HG02610 (cell line): ENCODE data around the gene GNPTAB.

Experiments used
- ATAC-seq: cut with Tn5 transposase; IDR thresholded peaks from one replicate; pipeline ENCODE4 v1.9.1; 2021; ENCODE audit warnings: mild to moderate bottlenecking, moderate library complexity; ENCODE audit not compliant: unreplicated experiment

Gene GNPTAB

DNA sequence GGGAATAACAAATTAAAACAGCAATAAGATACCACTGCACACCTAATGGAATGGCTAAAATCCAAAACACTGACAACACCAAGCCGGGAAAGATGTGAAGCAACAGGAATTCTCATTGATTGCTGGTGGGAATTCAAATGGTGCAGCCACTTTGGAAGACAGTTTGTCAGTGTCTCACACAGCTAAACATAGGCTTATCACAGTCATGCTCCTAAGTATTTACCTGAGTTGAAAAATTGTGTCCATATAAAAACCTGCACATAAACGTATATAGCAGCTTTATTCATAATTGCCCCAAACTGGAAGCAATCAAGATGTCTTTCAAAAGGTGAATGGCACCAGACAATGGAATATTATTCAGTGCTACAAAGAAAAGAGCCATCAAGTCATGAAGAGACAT, 21.6 kb downstream of the GNPTAB start:
- ATAC-seq, result no peak

DNA sequence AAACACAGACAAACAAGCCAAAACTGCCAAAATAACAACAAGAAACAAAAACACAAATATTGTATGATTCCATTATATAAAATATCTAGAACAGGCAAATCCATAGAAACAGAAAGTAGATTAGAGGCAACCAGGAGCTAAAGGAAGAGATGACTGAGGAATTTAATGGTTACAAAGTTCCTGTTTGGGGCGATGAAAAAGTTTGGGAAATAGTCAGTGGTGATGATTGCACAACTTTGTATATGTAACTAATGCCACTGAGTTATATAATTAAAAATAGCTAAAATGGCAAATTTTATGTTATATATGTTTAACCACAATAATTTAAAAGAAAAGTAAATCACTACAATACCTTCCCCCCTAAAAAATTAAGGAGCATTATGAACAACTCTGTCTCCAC, 24.5 kb downstream of the GNPTAB start:
- ATAC-seq, result no peak

DNA sequence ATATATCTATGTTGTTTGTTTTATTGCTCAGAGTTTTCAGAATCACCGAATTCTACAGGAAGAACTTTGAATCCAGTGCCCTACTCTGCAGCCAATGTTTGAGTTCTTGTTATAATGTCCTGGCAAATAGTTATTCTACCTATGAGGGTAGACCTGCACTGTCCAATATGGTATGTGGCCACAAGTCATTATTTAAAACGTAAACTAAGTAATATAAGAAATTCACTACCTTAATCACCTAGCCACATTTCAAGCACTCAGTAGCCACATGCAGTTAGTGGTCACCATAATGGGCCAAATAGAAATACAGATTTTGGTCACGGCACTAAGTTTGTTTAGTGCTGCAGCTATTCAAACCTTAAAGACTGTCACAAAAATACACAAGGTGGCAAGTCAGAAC, 26.4 kb downstream of the GNPTAB start:
- no peak for ATAC-seq

DNA sequence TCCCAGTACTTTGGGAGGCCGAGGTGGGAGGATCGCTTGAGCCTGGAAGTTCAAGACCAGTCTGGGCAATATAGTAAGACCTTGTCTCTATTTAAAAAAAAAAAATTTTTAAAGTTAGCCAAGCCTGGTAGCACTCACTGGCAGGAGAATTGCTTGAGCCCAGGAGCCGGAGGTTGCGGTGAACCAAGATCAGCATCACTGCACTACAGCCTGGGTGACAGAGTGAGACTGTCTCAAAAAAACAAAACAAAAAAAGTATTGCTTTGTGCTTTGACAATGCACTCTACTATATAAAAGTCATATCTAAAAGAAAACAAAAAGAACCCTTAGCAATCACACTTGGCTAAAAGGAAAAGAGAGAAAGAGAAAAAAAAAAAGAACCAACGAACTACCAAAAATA, 26.8 kb downstream of the GNPTAB start:
- no peak for ATAC-seq

DNA sequence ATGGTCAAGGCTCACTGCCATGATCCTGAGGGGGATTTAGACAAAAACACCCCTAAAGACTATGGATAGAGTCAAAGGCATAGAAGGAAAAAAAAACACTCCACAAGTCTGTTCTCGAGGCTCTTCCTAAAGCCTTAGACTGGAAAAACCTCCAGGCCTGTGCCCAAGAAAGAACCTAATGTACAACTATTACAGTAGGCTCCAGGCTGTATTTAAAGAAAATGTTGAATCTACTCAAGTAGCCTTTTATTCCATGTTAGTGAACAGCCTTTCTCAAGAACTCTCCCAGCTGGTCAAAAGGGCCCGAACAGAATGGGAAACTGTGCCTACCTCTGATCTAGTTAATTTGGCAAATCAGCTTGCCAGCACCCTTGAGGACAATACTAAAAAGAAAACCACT, 28.3 kb downstream of the GNPTAB start:
- ATAC-seq, result no peak

DNA sequence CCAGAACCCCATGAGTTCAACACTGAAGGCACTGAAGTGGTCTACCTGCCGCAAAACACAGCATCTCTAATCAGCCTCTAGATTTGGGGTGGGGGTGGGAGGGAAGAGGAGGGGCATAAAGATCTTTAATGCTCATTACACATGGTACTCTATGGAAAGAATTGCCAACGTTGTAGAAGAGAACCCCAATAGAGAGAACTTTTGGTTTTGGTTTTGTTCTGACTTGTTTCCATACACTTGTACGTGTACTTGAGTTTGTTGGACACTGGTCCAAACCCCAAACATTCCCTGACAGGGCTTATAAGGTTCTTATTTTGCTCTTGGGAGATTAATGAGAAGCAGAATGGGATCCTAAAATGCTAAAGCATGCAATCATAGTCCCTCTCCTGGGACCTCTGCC, 31.0 kb downstream of the GNPTAB start:
- ATAC-seq, result peak; percentile 55

DNA sequence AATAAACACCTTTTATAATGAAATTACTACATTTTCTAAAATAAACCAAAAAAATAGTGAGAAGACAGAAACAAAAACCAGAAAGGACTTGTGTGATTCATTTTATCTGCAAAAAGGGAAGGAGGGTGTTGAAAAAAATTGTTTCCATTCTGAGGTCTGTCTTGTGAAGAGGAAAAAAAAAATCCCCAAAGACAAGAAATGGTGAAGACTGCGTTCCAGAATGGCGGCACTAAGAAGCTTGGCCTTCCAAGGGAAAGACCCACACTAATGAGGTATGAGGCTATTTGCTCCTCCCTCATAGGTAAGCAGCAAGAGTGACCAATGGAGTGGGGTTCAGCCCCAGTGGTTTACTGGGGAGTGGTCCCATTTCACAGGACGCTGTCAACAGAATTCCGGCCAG, 35.0 kb downstream of the GNPTAB start:
- no peak for ATAC-seq

DNA sequence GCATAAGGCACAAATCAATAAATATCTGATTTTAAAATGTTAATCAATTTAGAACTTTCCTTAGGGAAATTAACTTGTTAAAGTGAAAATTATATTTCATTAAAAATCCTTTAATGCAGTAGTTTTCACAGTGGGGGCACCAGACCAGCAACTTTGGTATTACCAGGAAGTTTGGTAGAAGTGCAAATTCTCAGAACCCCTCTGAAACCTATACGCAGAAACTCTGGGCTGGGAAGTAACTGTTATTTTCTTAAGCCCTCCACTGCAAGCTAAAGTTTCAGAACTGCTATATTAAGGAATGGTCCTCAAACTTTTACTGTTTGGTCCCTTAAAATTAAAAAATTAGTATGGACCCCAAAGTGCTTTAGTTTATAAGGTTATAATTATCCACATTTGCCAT, 35.7 kb downstream of the GNPTAB start:
- ATAC-seq, result no peak

DNA sequence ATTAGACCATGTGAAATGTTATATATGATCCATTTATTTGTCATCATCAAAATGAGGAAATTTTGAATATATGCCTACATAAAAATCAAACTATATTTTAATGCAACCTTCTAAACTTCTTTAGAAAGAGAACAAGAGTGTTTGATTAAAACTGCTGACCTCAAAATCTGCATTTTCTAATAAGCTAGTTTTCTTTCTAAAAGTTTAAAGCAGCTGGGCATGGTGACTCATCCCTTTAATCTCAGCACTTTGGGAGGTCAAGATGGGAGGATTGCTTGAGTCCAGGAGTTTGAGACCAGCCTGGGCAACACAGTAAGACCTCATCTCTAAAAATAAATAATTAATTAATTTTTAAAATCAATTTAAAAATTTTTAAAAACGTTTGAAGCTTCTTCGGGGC, 36.2 kb downstream of the GNPTAB start:
- no peak for ATAC-seq

DNA sequence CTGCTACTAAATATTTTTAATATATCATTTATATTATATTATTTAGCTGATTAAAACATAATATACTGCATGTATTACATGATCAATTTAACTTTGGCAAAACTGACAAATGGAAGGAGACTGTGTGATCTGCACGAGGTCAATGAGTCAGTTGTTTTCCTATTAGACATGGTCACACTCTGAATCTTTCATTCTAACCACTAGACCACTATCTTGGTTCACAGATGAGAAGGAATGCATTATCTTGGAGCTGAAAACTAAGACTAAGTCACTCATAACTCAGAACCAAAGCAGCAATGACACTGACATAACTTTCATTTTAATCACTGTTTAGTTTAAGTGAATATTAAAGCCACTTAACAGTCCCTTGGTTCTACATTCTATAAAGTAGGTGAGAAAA, 37.4 kb downstream of the GNPTAB start:
- peak; percentile 92 for ATAC-seq

DNA sequence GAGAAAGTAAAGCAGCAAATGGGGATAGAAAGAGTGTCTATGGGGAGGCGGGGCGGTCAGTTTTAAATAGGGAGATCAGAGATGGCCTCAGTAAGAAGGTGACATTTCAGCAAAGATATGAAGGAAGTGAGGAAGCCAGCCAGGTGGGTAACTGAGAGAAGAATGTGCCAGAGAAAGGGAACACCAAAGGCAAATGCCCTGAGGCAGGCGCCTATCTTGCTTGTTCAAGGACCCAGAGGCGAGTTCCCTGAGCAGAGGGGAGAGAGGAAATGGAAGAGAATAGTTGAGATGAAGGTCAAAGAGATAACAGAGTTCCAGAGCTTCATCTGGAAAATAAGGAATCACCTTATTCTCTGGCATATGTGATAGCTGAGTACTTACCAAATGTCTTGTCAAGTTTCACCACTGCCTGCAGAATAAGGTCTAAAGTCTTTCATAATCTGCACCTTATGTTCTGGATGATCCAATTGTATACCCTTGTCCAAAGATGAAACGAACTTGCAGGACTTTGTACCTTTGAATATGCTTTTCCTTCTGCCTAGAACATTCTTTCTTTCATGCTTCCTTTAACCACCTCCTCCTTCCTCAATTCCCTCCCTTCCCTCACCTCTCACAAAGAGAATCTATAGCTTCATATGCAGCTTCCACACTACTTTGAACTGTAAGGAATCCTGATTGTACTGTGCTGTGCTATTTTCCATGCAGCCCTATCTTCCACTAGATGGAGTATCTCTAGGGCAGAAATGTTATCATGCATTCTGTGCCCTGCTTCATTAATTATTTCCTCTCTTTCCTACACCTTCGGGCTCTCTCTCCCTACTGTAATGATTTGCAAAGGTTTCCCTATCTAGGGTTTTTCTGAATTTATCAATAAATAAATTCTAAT, 38.5 kb downstream of the GNPTAB start:
- ATAC-seq, result no peak

DNA sequence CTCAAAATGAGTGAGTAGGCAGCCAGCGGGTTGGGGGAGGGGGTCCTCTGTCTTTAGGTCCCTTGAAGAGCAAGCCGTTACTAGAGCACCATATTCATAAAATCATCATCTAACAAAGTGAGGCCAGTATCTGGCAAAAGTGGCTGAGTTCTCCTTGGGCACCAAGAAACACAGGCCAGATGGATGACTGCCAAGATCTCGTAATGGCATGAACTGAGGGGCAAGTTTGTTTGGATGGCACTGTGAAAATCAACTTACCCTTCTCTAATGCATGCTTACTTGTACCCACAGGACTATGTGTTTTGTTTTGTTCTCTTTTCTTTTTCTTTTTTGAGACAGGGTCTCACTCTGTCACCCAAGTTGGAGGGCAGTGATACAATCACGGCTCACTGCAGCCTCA, 41.6 kb downstream of the GNPTAB start:
- no peak for ATAC-seq

DNA sequence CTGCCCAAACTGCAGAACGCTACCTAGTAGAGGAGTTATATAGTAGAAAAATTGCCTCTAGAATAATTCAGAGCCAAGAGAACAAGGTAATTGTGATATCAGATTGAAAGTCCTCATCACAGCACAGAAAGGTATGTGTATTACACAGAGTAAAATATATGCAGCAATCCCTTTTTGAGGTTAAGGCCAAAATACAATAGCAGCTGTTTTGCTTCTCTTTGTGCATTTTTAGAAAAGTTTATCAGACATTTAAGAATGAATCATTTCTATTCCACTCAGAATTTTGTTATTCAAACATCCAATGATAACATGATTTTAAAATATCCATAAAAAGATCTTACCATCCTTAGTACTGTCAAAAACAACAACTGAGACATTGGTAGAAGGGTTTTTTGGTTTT, 45.1 kb downstream of the GNPTAB start:
- no peak for ATAC-seq

DNA sequence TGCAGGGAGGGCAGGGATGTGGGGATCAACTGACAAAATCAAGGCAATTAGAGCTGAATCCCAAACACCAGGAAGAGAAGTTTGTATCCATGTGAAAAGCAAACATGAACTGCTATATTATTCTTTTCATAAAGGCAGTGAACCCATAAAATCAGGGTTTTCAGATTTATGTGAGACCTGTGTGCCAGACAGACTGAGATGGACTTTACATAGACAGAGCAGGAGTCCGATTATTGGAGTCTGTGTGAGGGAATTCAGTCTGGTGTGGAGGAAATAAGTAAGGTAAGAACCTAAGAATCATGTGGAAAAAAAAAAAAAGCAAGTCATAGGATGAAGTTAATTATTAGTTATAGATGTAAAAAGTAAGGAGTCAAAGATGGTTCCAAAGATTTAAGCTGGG, 46.4 kb downstream of the GNPTAB start:
- no peak for ATAC-seq

DNA sequence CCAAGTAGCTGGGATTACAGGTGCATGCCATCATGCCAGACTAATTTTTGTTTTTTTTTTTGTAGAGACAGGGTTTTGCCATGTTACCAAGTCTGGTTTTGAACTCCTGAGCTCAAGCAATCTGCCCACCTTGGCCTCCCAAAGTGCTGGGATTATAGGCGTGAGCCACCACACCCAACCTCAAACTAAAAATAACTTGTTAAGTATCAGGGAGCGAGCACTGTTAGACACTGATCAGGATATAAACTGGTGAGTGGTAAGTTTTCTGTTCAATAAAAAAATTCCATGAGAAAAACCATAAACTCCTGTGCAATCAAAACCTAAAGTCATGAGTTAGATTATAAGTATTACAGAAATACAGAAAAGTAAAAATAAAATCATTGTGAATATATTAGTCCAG, 46.9 kb downstream of the GNPTAB start:
- ATAC-seq, result no peak

DNA sequence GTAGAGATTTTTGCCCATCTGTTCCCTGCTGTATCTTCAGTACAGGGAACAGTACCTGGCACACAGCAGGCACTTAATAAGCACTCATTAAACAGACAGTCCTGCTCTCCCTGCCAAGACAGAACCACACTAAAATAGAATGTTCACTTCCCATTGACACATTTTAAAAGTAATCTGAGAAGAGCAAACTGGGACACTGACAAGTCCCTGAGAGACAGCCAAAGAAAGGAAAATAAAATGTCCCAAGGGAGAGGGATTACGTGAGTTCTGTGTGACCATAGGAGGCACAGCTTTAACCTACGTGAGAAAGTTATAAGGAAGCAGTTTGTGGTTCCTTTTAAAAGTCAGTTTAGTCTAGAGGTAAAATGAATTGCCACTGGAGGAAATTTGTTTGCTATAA, 47.6 kb downstream of the GNPTAB start:
- ATAC-seq, result no peak

DNA sequence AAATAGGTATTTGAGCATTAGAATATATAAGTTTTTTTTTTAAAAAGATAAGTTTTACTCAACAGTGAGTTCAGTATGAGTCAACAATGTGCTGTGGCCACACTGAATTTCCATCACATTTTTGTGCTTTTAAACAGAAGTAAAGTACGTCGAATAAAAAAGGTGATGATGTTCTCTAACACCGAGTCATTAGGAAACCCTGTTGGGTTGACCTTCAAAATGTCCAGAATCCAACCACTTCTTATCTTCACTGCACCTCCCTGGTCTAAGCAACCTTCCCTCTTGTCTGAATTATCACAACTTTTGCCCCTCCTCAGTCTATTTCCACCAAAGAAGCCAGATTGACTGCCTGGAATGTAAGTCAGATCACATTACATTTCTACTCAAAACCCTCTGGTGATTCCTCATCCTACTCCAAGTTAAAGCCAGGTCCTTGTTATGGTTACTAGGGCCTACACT, 48.5 kb downstream of the GNPTAB start:
- peak; percentile 66 for ATAC-seq

DNA sequence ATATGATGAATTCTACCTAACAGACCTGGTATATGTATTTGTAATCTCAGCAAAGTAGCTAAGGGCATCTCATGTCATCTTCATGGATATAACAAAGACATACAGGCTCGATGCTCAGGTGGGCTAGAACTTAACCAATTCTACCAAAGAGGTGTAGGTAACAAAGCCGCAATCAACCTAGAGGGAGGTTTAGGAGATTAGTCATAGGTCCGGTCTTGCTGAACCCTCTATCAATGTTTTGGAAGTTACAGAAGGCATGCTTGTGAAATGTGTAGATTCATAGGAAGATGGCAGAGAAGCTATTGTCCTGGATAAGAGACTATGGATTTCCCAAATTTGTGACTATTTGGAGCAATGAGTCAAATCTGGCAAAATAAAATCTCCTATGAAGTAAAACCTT, 48.9 kb downstream of the GNPTAB start:
- ATAC-seq, result peak; percentile 22

DNA sequence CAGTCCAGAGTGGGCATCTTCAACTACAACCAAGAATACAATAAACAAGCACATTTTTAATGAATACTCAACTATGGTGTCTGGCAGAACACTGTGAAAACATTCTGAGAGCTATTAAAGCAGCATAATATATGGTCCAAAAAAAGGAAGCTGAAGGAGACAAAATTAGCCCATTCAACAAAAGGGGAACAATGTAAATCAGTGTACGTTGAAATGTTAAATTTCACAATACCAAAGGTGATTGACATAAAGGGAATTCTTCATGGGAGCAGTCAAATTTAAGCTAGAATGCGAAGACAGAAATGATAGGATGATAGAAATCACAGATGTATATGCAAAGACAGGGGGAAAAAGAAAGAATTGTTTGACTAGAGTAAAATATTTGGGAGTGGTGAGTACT, 50.2 kb downstream of the GNPTAB start:
- no peak for ATAC-seq

DNA sequence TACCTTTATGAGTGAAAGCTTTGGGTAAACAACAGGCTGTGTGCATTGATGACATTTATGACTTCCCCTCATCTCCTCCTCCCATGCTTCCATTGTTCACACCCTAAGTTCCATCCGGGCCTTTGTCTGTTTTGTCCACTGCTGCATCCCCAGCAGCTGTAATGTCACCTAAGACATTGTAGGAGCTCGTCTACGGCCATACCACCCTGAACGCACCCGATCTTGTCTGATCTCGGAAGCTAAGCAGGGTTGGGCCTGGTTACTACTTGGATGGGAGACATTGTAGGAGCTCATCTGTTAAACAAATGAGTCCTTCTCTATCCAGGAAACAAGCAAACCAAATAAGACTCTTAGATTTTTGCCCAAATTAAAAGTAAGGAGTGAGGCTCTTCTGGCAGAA, 51.1 kb downstream of the GNPTAB start:
- no peak for ATAC-seq

DNA sequence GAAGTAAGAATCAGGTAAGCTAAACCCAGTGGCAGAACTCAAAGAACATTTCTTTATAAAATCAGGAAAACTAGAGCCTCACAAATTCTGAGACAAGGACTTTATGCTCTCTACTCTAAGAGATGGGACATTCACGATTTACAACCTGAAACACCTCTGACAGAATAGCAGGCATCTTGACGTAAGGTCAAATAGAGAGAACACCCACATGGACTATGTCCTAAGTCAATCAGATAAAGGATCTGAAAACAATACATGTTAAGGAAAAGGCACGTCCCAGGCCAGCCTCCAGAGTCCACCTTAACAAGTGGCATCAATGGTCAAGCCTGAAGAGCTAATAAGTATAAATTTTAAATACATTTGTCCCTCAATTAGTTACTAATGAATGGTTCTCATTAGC, 51.6 kb downstream of the GNPTAB start:
- ATAC-seq, result no peak

DNA sequence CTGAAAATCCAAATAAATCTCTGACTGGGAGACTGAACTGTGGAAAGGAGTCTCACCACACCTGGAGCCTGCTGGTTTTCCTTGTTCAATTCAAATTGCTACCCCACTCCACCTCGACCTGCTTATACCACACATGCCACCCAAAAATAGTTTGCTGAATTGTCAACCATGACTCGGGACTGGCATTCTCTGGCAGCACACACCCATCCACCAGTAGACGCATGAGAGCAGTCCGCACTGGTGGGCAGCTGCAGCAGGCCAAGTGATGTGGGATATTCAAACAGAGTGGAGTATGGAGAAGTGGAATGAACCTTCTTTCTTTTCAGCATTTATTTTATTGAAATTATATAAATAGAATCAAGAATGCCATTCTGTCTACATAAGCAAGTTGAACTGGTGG, 52.8 kb downstream of the GNPTAB start:
- ATAC-seq, result no peak

DNA sequence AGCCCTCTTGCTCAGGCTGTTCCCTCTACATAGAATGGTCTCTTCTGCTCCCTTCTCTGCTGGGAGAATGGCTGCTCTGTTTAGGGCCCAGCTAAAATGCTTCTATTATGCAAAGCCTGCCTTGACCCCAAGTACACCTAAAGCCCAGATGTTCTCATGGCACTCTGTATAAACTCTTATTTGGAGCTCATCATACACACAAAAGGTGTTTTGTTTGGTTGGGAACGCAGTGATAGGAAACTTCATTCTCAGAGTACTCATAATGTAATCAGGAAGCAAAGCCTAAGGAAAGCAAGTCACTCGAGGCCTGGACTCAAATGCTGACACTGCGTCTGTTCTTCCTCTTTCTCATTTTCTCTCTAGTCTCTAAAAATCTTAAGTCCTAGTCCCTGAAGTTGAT, 53.3 kb downstream of the GNPTAB start:
- no peak for ATAC-seq
